Vagina (tissue), 2 donors: ENCODE measurements around the gene TNK2.

Source experiments
- CTCF ChIP-seq, 3 experiments: fragments of 450-650 bp in 2 of 3; fragments of 200-600 bp in 1 of 3; sonication (generic) in 1 of 3; IDR thresholded peaks; one replicate each; pipeline ENCODE4 v1.5.1; 2017 to 2019; ENCODE audit warnings: antibody characterized with exemption in 3 of 3, mild to moderate bottlenecking in 2 of 3, moderate library complexity in 2 of 3
- POLR2A ChIP-seq, 2 donors: fragments of 450-650 bp; IDR thresholded peaks; one replicate each; pipeline ENCODE4 v1.6.1; 2017; ENCODE audit warnings: antibody characterized with exemption in 2 of 2, mild to moderate bottlenecking in 2 of 2, moderate library complexity in 2 of 2
- POLR2AphosphoS5 ChIP-seq, 2 donors: sonication (generic); formaldehyde crosslinking; IDR thresholded peaks; one replicate each; pipeline ENCODE4 v1.9.0; 2017; ENCODE audit warnings: antibody characterized with exemption in 2 of 2, mild to moderate bottlenecking in 2 of 2, low read depth in 1 of 2; ENCODE audit not compliant: insufficient read depth in 1 of 2

GRCh38 chr3:195834675-195835583, 73.4 kb downstream of the TNK2 start:
- TF ChIP-seq POLR2AphosphoS5 (IDR thresholded peaks at IDR 0.05; ENCODE audit: insufficient read depth in 1 of 2, low read depth in 1 of 2) (no peak), CTCF (IDR thresholded peaks at IDR 0.05) (no peak), POLR2A (IDR thresholded peaks at IDR 0.05) (no peak)
